Stromal cell of bone marrow (primary cell): Measurements from ENCODE around the gene TRIML2.
"Not testable (repeated sequence)": the region's sequence is repeated elsewhere in the genome, so short reads cannot be mapped to it uniquely, and the experiment has no call there.

ENCODE experiments used
- DNase-seq: peaks from one replicate; pipeline ENCODE4 v3.0.0-alpha.2; 2012; ENCODE audit warnings: low read depth

The TRIML2 gene

GRCh38 chr4:188106454-188106853, 2.9 kb downstream of the TRIML2 start:
- no peak for DNase-seq

- DNase-seq = no peak
These were observed 16.6 kb downstream of the TRIML2 start for GRCh38 chr4:188092824-188093223.

DNA sequence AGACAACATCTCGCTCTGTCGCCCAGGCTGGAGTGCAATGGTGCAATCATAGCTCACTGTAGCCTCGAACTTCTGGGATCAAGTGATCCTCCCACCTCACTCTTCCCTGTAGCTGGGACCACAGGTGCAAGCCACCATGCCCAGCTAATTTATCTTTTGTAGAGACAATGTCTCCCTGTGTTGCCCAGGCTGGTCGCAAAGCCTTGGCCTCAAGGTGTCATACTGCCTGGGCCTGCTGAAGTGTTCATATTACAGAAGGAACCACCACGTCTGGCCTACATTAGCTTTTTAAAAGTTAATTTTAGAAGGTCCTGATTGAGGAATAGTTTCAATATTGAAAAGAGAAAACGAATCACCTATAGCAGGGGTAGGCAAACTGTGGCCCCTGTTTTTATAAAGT, 22.5 kb downstream of the TRIML2 start:
- DNase-seq = no peak

DNA sequence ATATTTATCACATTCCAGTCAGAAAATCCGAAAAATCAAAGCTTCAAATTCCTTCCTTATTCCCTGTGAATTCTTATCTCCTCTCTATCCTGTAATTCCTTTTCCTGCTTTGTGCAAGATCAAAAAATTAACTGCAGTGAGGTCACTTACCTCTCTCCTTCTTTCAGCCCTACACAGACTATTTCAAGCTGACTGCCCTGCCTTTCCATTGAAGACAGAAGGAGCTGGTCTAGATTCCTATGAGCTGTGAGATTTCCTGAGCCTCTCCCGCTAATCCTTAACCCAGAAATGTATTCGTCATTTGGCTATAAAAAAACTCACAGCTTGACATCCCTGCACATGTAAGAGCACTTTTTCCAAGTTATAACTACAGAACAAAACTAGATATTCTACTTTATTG, 26.6 kb downstream of the TRIML2 start:
- no peak for DNase-seq

- no peak for DNase-seq
These were observed 31.3 kb downstream of the TRIML2 start for GRCh38 chr4:188078116-188078515.

DNA sequence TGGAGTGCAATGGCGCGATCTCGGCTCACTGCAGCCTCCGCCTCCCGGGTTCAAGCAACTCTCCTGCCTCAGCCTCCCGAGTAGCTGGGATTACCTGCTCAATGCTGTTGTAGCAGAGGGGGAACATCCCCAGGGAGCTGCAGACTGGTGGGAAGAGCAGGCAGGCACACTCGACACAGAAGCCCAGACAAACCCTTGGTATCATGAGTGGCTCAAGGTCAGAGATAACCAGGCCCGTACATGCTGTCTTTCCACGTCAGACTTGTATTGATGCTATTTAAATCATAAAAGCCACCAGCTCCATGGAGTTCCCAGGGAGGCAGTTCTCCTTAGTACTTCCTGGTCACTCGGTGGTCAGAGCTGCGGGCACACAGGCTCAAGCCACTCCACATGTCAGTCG, 33.2 kb downstream of the TRIML2 start:
- no peak for DNase-seq

- no peak for DNase-seq
These were observed 48.3 kb downstream of the TRIML2 start for GRCh38 chr4:188061083-188061482.

DNA sequence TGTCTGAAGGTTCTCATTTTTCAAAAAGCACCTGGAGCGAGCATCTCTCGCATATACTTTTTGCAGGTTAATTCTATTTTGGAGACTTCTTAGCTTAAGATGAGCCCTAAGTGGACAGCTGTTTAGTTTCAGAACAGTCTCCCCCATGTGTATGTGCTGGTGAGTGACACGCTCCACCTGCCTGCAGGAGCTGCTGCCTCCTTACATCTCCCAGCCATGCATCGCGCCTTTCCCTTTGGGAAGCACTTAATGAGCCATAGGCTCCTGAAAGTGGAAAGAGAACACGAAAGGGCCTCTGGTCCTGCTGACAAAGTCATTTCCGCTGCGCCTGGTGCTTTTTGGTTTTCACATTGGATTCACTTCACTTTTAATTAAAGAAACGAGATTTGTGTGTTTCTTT, 56.1 kb downstream of the TRIML2 start:
- no peak for DNase-seq

DNA sequence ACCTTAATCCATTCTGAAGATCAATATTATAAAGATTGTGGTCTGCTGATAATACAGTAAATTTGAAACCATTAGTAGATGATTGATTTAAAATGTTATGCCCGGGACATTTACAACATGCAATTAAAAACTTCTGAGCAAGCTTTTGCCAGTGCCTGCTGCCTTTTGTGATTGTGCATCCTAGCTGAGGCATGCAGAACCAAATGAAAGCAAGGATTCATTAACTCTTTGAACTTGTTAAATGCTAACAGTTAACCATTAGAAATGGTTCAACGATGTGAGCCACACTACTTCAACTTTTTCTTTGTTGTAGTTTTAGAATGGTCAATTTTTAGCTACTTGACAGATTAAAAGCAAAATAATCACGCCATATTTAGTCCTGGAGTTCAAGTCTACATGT, 62.7 kb downstream of the TRIML2 start:
- no peak for DNase-seq

DNA sequence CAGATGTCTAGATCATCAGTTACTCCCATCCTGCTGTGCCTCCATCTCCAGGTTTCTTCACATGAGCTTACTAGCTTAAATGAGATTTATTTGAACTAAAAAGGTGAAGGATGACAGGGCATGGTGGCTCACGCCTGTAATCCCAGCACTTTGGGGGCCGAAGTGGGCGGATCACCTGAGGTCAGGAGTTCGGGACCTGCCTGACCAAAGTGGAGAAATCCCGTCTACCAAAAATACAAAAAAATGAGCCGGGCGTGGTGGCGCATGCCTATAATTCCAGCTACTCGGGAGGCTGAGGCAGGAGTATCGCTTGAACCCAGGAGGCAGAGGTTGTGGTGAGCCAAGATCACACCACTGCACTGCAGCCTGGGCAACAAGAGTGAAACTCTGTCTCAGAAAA, 63.9 kb downstream of the TRIML2 start:
- not testable (repeated sequence) for DNase-seq

- DNase-seq = no peak
These were observed 66.2 kb downstream of the TRIML2 start for GRCh38 chr4:188043154-188043553.

DNA sequence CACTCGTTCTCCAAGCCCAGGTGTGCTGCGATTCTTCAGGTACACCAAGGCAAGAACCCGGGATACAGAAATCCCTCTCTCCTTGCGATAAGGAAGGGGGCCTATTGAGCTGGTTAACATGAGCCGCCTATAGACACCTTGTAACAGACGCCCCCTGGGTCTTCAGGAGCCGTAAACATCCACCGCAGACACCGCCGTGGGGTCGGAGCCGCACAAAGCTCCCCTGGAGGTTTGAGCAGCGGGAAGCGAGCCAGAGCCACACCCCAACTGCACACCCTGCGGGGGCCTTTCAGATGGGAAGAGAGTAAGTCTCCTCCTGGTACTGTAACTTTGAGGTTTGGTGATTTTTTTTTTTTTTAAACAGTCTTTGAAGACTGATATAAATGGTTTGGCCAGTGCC, 67.2 kb downstream of the TRIML2 start:
- DNase-seq = no peak

GRCh38 chr4:188041721-188042120, 67.7 kb downstream of the TRIML2 start:
- DNase-seq = no peak
